ENCODE data around the gene TRAPPC2.

Gene TRAPPC2

DNA sequence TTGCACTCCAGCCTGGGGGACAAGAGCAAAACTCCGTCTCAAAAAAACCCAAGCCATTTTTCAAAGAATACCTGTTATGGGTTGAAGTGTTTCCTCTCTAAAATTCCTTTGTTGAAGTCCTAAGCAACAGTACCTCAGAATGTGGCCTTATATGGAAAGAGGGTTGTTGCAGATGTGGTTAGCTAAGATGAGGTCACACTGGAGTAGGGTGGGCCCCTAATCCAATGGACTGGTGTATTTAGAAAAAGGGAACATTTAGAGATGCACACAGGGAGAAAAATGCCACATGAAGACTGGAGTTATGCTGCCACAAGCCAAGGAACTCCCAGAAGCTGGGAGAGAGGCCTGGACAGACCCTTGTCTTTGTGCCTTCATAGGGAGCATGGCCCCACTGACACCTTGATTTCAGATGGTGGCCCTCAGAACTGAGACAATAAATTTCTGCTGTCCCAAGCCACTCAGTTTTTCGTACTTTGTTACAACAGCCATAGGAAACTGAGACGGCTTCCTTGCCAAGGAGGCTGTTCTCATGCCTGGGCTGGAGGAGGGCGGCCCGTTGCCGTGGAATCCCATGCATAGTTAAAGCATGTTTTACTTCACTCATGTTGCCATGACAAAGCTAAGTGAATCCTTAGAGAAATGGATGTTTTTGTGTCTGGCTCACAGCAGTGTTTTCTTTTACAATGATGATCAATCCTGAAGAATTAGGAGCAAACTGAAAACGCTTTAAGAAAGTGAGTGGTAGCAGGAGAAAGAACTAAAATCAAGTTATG, 16.5 kb downstream of the TRAPPC2 start:
- TF ChIP-seq FOXP2 (optimal IDR thresholded peaks at IDR 0.05; ENCODE audit: control extremely low read depth, extremely low read length, insufficient read depth): no peak
- TF ChIP-seq EZH2 (IDR thresholded peaks at IDR 0.05): no peak
- TF ChIP-seq POLR2AphosphoS5 (IDR thresholded peaks at IDR 0.05; ENCODE audit: borderline replicate concordance, low read depth, low read length): no peak
- H3K9ac ChIP-seq (ENCODE audit: insufficient read length): no peak overlapping the region
- no peak for DNase-seq (ENCODE audit: low read depth, low spot score)
- H3K36me3 ChIP-seq (ENCODE audit: insufficient read depth, low read length): peaks cover 56% of the 10 kb centered on the region
- no peaks in the 10 kb centered on the region for H3K9me3 ChIP-seq (ENCODE audit: low read depth, low read length)
- no peak overlapping the region for H3K4me3 ChIP-seq
- H3K27ac ChIP-seq: no peak overlapping the region

DNA sequence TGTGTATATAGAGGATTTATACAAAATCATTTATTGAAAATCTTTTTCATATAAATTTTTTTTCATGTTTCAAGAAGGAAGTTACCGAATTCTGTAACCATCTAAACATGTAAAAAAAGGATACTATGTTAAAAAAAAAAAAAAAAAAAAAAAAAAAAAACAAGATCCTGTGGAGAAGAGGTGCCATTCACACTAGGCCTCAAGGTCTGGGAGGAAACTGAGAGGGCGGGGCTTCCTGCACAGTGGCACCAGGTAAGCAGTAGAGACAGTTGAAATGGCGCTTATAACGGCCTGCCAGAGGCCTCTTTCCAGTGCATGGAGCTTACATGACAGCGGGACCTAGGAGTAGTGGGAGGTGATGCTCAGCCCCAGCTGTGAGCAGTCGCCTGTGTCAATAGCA, 17.5 kb downstream of the TRAPPC2 start:
- no peak overlapping the region for H3K27ac ChIP-seq
- peaks cover 58% of the 10 kb centered on the region for H3K36me3 ChIP-seq (ENCODE audit: insufficient read depth, low read length)
- no peak overlapping the region for H3K9ac ChIP-seq (ENCODE audit: insufficient read length)
- no peak overlapping the region for H3K4me3 ChIP-seq
- TF ChIP-seq FOXP2 (optimal IDR thresholded peaks at IDR 0.05; ENCODE audit: control extremely low read depth, extremely low read length, insufficient read depth) (no peak), EZH2 (IDR thresholded peaks at IDR 0.05) (no peak), POLR2AphosphoS5 (IDR thresholded peaks at IDR 0.05; ENCODE audit: borderline replicate concordance, low read depth, low read length) (no peak)
- no peak for DNase-seq (ENCODE audit: low read depth, low spot score)
- H3K9me3 ChIP-seq (ENCODE audit: low read depth, low read length): no peaks in the 10 kb centered on the region

DNA sequence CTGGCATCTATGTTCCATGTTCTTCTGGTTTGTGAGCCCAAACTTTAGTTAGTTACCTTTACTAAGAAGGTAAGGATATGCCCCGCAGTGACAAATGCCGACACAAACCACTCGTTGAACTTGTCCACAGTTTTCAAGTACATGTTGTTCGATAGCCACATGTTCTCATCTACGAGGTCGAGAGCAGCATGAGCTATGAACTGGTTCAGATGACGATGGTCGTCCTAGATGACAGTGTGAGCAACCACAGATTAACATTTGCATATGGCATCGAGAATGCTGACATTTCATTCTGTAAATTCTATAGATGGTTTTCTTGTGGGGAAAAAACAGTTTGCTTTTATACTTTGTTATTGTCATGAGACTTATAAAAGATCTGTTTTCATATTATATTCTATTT, 18.0 kb downstream of the TRAPPC2 start:
- H3K36me3 ChIP-seq (ENCODE audit: insufficient read depth, low read length): peaks cover 62% of the 10 kb centered on the region
- no peak for TF ChIP-seq POLR2AphosphoS5 (IDR thresholded peaks at IDR 0.05; ENCODE audit: borderline replicate concordance, low read depth, low read length)
- TF ChIP-seq FOXP2 (optimal IDR thresholded peaks at IDR 0.05; ENCODE audit: control extremely low read depth, extremely low read length, insufficient read depth): no peak
- no peak for TF ChIP-seq EZH2 (IDR thresholded peaks at IDR 0.05)
- no peak for DNase-seq (ENCODE audit: low read depth, low spot score)

DNA sequence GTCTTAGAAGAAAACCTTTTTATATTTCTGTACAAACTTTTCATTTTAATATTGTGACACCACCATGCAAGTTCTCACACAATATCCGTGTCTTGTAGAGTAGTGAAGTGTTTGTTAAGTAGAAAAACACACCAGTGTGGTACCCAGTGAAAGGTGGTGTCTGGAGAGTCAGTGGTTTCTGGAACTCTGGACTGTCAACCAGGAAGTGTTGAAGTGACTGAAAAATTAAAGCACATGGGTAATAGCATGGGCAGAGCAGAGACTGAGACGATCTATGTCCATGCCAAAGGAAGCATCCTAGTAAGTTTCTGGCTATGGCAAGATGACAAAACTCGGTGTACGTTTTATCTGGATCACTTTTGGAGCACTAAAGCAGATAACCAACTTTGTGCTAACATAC, 23.3 kb downstream of the TRAPPC2 start:
- no peak overlapping the region for H3K4me3 ChIP-seq
- H3K9me3 ChIP-seq (ENCODE audit: low read depth, low read length): no peaks in the 10 kb centered on the region
- no peak for DNase-seq (ENCODE audit: low read depth, low spot score)
- TF ChIP-seq POLR2AphosphoS5 (IDR thresholded peaks at IDR 0.05; ENCODE audit: borderline replicate concordance, low read depth, low read length) (no peak), EZH2 (IDR thresholded peaks at IDR 0.05) (no peak), FOXP2 (optimal IDR thresholded peaks at IDR 0.05; ENCODE audit: control extremely low read depth, extremely low read length, insufficient read depth) (no peak)
- H3K27ac ChIP-seq: no peak overlapping the region
- peaks cover 61% of the 10 kb centered on the region for H3K36me3 ChIP-seq (ENCODE audit: insufficient read depth, low read length)
- no peak overlapping the region for H3K9ac ChIP-seq (ENCODE audit: insufficient read length)

More for the DNA sequence above, 18.0 kb downstream of the TRAPPC2 start:
- no peak overlapping the region for H3K9ac ChIP-seq (ENCODE audit: insufficient read length)
- H3K9me3 ChIP-seq (ENCODE audit: low read depth, low read length): no peaks in the 10 kb centered on the region
- no peak overlapping the region for H3K4me3 ChIP-seq
- no peak overlapping the region for H3K27ac ChIP-seq

DNA sequence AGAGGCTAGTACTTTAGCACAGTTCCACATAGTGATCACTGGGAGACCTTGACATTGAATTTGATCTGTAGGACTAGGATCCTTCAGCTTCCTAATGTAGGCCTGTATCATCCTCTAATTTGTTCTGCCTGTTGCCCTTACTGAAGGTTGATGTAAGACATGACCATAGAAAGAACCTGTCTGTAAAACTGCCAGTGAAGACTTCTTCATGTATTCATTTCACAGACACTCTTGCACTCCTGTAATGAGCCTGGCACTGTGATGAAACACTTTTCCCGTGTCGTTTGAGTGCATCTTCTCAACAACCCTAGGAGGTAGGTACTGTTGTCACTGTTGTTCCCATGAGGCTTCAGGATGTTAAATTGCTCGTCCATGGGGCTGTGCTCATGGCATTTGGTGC, 30.8 kb downstream of the TRAPPC2 start:
- Histone ChIP-seq H3K27ac (no peak overlapping the region), H3K4me3 (no peak overlapping the region)
- DNase-seq (ENCODE audit: low read depth, low spot score): no peak

DNA sequence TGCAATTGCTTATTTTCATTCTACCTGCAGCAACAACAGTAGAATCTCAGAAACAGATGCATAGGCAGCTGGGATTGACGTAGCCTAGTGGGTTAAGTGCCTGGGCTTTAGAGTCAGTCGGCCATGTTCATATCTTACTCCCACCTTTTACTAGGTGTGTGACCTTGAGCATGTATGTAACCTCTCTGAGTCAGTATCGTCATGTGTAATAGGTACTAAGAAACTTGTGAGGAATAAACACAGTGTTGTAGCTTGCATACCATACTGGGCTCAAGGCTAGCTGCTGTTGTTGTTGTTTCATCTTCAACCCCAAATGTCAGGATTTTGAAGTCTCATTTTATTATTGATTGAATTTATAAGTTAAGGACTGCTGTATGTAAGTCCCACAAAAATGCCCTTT, 31.3 kb downstream of the TRAPPC2 start:
- Histone ChIP-seq H3K36me3 (ENCODE audit: insufficient read depth, low read length) (peaks cover 8% of the 10 kb centered on the region; the same call in 1 of the 2 replicates), H3K4me3 (no peak overlapping the region), H3K9me3 (ENCODE audit: low read depth, low read length) (no peaks in the 10 kb centered on the region), H3K9ac (ENCODE audit: insufficient read length) (no peak overlapping the region), H3K27ac (no peak overlapping the region)
- TF ChIP-seq EZH2 (IDR thresholded peaks at IDR 0.05): no peak
- TF ChIP-seq FOXP2 (optimal IDR thresholded peaks at IDR 0.05; ENCODE audit: control extremely low read depth, extremely low read length, insufficient read depth): no peak
- TF ChIP-seq POLR2AphosphoS5 (IDR thresholded peaks at IDR 0.05; ENCODE audit: borderline replicate concordance, low read depth, low read length): no peak
- no peak for DNase-seq (ENCODE audit: low read depth, low spot score)

More for the DNA sequence above, 30.8 kb downstream of the TRAPPC2 start:
- no peak for TF ChIP-seq POLR2AphosphoS5 (IDR thresholded peaks at IDR 0.05; ENCODE audit: borderline replicate concordance, low read depth, low read length)
- no peak for TF ChIP-seq FOXP2 (optimal IDR thresholded peaks at IDR 0.05; ENCODE audit: control extremely low read depth, extremely low read length, insufficient read depth)
- no peak for TF ChIP-seq EZH2 (IDR thresholded peaks at IDR 0.05)
- peaks cover 9% of the 10 kb centered on the region for H3K36me3 ChIP-seq (ENCODE audit: insufficient read depth, low read length)
- H3K9me3 ChIP-seq (ENCODE audit: low read depth, low read length): no peaks in the 10 kb centered on the region
- H3K9ac ChIP-seq (ENCODE audit: insufficient read length): no peak overlapping the region

DNA sequence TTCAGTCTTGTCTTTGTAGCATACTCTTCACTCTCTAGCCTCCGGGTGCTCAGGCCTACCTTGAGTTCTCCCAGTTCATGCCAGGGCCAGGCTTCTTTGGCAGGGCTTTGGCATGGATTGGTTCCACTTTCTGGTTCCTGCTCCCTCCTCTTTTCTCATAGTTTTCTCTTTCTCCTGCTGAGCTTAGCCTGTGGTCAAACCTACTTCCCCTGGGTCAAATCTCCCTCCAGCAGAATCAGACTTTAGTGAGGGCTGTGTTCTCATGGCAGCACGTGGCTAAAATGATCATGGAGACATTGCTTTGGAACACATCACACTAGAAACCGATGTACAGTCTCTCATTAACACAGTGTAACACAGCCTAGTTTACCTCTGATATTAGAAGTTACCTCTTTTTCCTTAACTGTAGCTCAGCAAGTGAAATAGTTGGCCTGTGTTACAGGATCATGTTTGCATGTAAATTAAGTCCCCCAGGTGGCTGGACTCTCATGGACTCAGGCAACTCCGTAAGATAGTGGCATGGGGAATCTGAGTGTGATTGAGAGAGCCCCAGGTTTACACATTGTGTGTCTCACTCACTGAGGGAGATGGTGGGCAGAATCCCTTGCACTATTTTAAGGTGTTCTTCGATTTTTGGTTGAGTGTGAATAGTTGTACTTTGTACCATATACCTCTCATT, 32.2 kb downstream of the TRAPPC2 start:
- TF ChIP-seq EZH2 (IDR thresholded peaks at IDR 0.05): no peak
- TF ChIP-seq POLR2AphosphoS5 (IDR thresholded peaks at IDR 0.05; ENCODE audit: borderline replicate concordance, low read depth, low read length): no peak
- TF ChIP-seq FOXP2 (optimal IDR thresholded peaks at IDR 0.05; ENCODE audit: control extremely low read depth, extremely low read length, insufficient read depth): no peak

DNA sequence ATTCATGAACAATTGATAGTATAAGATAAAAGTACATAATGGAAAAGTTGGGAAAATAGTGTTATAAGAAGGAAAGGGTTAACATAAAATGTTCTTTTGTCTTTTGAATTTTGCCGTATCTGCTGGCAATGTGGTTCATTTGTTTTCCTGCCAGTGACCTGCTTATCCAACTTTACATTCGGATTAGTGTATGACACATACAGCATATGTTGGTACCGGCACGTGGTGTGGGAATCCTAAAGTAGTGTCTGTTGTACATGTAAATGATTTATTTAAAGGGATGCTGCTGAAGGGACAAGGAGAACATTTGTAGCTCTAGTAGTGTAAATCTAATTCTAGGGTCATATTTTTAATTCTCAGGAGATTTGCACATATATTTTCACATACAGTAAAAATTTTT, 34.0 kb downstream of the TRAPPC2 start:
- TF ChIP-seq EZH2 (IDR thresholded peaks at IDR 0.05): no peak
- TF ChIP-seq FOXP2 (optimal IDR thresholded peaks at IDR 0.05; ENCODE audit: control extremely low read depth, extremely low read length, insufficient read depth): no peak
- TF ChIP-seq POLR2AphosphoS5 (IDR thresholded peaks at IDR 0.05; ENCODE audit: borderline replicate concordance, low read depth, low read length): no peak
- Histone ChIP-seq H3K36me3 (ENCODE audit: insufficient read depth, low read length) (no peaks in the 10 kb centered on the region; the same call in 1 of the 2 replicates), H3K9ac (ENCODE audit: insufficient read length) (no peak overlapping the region), H3K4me3 (no peak overlapping the region), H3K9me3 (ENCODE audit: low read depth, low read length) (no peaks in the 10 kb centered on the region), H3K27ac (no peak overlapping the region)
- no peak for DNase-seq (ENCODE audit: low read depth, low spot score)

More for the DNA sequence above, 32.2 kb downstream of the TRAPPC2 start:
- Histone ChIP-seq H3K36me3 (ENCODE audit: insufficient read depth, low read length) (peaks cover 3% of the 10 kb centered on the region; the same call in 1 of the 2 replicates), H3K4me3 (no peak overlapping the region), H3K9me3 (ENCODE audit: low read depth, low read length) (no peaks in the 10 kb centered on the region), H3K27ac (no peak overlapping the region), H3K9ac (ENCODE audit: insufficient read length) (no peak overlapping the region)
- DNase-seq (ENCODE audit: low read depth, low spot score): no peak

Measured in SK-N-MC (cell line).